Erythroblast (primary cell): ENCODE results near the gene GNGT1.

Experiments
- GATA1 ChIP-seq: IDR thresholded peaks from 2 replicates; pipeline ENCODE4 v1.6.1; 2011; ENCODE audit warnings: low read depth, mild to moderate bottlenecking, control low read depth, low read length, moderate library complexity
- POLR2A ChIP-seq: IDR thresholded peaks from 2 replicates; pipeline ENCODE4 v1.6.1; 2011; ENCODE audit warnings: mild to moderate bottlenecking, low read length

GRCh38 chr7:93938293-93938692 is 31.9 kb downstream of the GNGT1 start:
- TF ChIP-seq POLR2A (no peak), GATA1 (no peak)
